Measurements from ENCODE around the gene RNF44.
A peak's percentile ranks its signal among the peaks of the same experiment; 100 is the strongest.

DNA sequence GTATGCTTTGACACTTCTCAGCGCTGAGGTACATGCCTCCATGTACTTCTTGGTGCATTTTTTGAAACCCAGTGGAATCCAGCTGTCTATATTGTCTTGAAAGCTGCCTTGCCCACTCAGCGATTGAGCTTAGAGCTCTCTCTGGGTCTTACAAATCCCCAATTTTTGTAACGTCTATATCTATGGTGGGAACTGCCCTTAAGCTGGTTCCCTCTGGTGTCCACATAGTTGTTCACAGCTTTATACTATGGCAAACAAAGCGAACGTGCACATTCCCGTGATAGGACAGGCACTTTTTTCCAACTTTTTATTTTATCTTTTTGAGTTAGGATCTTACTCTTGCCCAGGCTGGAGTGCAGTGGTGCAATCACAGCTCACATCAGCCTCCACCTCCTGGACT, 32.8 kb upstream of the RNF44 start:
- TF ChIP-seq, protein P1, sequence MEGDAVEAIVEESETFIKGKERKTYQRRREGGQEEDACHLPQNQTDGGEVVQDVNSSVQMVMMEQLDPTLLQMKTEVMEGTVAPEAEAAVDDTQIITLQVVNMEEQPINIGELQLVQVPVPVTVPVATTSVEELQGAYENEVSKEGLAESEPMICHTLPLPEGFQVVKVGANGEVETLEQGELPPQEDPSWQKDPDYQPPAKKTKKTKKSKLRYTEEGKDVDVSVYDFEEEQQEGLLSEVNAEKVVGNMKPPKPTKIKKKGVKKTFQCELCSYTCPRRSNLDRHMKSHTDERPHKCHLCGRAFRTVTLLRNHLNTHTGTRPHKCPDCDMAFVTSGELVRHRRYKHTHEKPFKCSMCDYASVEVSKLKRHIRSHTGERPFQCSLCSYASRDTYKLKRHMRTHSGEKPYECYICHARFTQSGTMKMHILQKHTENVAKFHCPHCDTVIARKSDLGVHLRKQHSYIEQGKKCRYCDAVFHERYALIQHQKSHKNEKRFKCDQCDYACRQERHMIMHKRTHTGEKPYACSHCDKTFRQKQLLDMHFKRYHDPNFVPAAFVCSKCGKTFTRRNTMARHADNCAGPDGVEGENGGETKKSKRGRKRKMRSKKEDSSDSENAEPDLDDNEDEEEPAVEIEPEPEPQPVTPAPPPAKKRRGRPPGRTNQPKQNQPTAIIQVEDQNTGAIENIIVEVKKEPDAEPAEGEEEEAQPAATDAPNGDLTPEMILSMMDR (conservative IDR thresholded peaks at IDR 0.05; ENCODE audit: low read length) = peak; percentile 35; the same call in 1 of the 2 replicates
- no peak for TF ChIP-seq EZH2phosphoT487 (IDR thresholded peaks at IDR 0.05; ENCODE audit: borderline replicate concordance, low read depth, low read length)
